ENCODE results near the gene BARD1. TPM values are rescaled to one million over a fixed set of nuclear protein-coding genes. Genes with fewer than 3 reads are reported as not detected.

The BARD1 gene
- total and polyA plus RNA-seq, 2 of the 13 experiments (the other 11 are each of a cell fraction or from before 2014, with no cell fraction given): 5.3 to 30.4 TPM

DNA sequence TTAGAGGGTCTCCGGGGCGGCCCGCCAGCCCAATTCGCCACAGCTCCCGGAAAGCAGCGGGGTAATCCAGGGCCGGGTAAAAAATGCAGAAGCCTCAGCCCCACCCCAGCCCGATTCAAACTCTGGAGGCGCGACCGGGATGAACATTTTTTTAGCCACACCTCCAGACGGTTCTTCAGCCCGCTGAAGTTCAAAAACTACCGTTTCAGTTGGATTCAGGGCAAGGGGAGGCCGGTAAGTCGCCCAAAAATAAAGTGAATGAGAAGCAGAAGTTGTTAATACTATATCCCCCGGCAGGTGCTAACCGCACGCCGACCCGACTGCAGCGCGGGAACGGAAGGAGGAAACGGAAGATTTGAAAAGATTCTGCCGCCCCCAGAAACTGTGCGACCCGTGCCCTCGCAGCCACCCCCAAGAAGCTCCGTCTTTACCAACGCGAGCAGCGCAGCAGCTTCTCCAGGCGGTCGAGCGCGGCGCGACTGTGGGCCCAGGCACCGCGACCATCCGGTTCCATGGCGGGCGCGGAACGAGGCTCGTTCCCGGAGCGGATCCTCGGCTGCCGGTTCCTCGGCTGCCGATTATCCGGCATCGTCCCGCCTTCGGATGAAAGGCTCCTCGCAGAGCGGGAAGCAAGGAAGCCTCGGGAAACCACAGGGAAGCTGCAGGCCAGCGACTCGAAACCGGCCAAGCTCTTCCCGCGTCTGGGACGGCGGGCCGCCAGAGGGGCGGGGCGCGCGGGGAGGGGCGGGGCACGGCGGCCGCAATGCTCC lies at the start of gene BARD1 (continued):
- TF ChIP-seq KIAA2018 (CRISPR knock-in tag; IDR thresholded peaks at IDR 0.05; ENCODE audit: borderline replicate concordance) (no peak), PHF21A (CRISPR knock-in tag; IDR thresholded peaks at IDR 0.05) (peak; percentile 58; the same call in 1 of the 2 replicates), NFE2 (CRISPR knock-in tag; IDR thresholded peaks at IDR 0.05) (no peak), POLR2AphosphoS2 (IDR thresholded peaks at IDR 0.05; ENCODE audit: low read depth, low read length) (no peak), ZNF546 (CRISPR knock-in tag; conservative IDR thresholded peaks at IDR 0.05) (no peak), ZEB1 (IDR thresholded peaks at IDR 0.05; ENCODE audit: insufficient replicate concordance, low read depth) (no peak), MXI1 (IDR thresholded peaks at IDR 0.05; ENCODE audit: borderline replicate concordance, low read depth, low read length) (no peak), ZNF616 (CRISPR knock-in tag; IDR thresholded peaks at IDR 0.05; ENCODE audit: low read depth) (no peak), MTA3 (CRISPR knock-in tag; IDR thresholded peaks at IDR 0.05) (no peak)
- TF ChIP-seq, protein P1, sequence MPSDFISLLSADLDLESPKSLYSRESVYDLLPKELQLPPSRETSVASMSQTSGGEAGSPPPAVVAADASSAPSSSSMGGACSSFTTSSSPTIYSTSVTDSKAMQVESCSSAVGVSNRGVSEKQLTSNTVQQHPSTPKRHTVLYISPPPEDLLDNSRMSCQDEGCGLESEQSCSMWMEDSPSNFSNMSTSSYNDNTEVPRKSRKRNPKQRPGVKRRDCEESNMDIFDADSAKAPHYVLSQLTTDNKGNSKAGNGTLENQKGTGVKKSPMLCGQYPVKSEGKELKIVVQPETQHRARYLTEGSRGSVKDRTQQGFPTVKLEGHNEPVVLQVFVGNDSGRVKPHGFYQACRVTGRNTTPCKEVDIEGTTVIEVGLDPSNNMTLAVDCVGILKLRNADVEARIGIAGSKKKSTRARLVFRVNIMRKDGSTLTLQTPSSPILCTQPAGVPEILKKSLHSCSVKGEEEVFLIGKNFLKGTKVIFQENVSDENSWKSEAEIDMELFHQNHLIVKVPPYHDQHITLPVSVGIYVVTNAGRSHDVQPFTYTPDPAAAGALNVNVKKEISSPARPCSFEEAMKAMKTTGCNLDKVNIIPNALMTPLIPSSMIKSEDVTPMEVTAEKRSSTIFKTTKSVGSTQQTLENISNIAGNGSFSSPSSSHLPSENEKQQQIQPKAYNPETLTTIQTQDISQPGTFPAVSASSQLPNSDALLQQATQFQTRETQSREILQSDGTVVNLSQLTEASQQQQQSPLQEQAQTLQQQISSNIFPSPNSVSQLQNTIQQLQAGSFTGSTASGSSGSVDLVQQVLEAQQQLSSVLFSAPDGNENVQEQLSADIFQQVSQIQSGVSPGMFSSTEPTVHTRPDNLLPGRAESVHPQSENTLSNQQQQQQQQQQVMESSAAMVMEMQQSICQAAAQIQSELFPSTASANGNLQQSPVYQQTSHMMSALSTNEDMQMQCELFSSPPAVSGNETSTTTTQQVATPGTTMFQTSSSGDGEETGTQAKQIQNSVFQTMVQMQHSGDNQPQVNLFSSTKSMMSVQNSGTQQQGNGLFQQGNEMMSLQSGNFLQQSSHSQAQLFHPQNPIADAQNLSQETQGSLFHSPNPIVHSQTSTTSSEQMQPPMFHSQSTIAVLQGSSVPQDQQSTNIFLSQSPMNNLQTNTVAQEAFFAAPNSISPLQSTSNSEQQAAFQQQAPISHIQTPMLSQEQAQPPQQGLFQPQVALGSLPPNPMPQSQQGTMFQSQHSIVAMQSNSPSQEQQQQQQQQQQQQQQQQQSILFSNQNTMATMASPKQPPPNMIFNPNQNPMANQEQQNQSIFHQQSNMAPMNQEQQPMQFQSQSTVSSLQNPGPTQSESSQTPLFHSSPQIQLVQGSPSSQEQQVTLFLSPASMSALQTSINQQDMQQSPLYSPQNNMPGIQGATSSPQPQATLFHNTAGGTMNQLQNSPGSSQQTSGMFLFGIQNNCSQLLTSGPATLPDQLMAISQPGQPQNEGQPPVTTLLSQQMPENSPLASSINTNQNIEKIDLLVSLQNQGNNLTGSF (CRISPR knock-in tag; IDR thresholded peaks at IDR 0.05): peak; percentile 69; the same call in 1 of the 2 replicates
- TF ChIP-seq, protein P2, sequence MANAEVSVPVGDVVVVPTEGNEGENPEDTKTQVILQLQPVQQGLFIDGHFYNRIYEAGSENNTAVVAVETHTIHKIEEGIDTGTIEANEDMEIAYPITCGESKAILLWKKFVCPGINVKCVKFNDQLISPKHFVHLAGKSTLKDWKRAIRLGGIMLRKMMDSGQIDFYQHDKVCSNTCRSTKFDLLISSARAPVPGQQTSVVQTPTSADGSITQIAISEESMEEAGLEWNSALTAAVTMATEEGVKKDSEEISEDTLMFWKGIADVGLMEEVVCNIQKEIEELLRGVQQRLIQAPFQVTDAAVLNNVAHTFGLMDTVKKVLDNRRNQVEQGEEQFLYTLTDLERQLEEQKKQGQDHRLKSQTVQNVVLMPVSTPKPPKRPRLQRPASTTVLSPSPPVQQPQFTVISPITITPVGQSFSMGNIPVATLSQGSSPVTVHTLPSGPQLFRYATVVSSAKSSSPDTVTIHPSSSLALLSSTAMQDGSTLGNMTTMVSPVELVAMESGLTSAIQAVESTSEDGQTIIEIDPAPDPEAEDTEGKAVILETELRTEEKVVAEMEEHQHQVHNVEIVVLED (CRISPR knock-in tag; IDR thresholded peaks at IDR 0.05; ENCODE audit: borderline replicate concordance): peak; percentile 75; the same call in 1 of the 2 replicates
